Measurements from ENCODE around the gene RETREG3.
"Not testable (repeated sequence)": the region's sequence is repeated elsewhere in the genome, so short reads cannot be mapped to it uniquely, and the experiment has no call there.

Gene RETREG3

GRCh38 chr17:42612013-42612412 is 2.8 kb upstream of the RETREG3 start:
- DNase-seq: no peak

GRCh38 chr17:42609814-42610801 is 934 bp upstream of the RETREG3 start:
- not testable (repeated sequence) for DNase-seq

- DNase-seq: no peak
Measured at GRCh38 chr17:42608305-42609181, 631 bp downstream of the RETREG3 start.

- no peak for DNase-seq
Measured at GRCh38 chr17:42607769-42608168, 1.4 kb downstream of the RETREG3 start.

GRCh38 chr17:42603318-42603717 is 5.9 kb downstream of the RETREG3 start:
- no peak for DNase-seq

GRCh38 chr17:42598905-42599304 is 10.3 kb downstream of the RETREG3 start:
- DNase-seq: no peak

- no peak for DNase-seq
Measured at GRCh38 chr17:42596386-42596785, 12.8 kb downstream of the RETREG3 start.

- no peak for DNase-seq
Measured at GRCh38 chr17:42591411-42591810, 17.8 kb downstream of the RETREG3 start.

GRCh38 chr17:42590886-42591285 is 18.3 kb downstream of the RETREG3 start:
- DNase-seq: no peak

- no peak for DNase-seq
Measured at GRCh38 chr17:42586514-42587230, 22.5 kb downstream of the RETREG3 start.

GRCh38 chr17:42585353-42585752 is 23.8 kb downstream of the RETREG3 start:
- DNase-seq: no peak

GRCh38 chr17:42584880-42585279 is 24.3 kb downstream of the RETREG3 start:
- no peak for DNase-seq

GRCh38 chr17:42581744-42582270 is 27.4 kb downstream of the RETREG3 start:
- DNase-seq: no peak

GRCh38 chr17:42579794-42580551 is 29.2 kb downstream of the RETREG3 start:
- DNase-seq: no peak

GRCh38 chr17:42578282-42578869 is 30.8 kb downstream of the RETREG3 start:
- peak; percentile 67 for DNase-seq

- DNase-seq: peak; percentile 93
Measured at GRCh38 chr17:42577532-42578281, 31.5 kb downstream of the RETREG3 start, which contains the start of gene PSMC3IP. PSMC3IP (minus strand) TSS chr17:42577729; CDS start chr17:42577686, 43 bp downstream.

GRCh38 chr17:42577140-42577531 is 32.0 kb downstream of the RETREG3 start:
- no peak for DNase-seq

- no peak for DNase-seq
Measured at GRCh38 chr17:42574463-42574862, 34.7 kb downstream of the RETREG3 start.

GRCh38 chr17:42573095-42573494 is 36.1 kb downstream of the RETREG3 start:
- DNase-seq: no peak
